Kidney glomerular epithelial cell (primary cell): Measurements from ENCODE around the gene MIOX.

Source experiments
- DNase-seq: peaks from one replicate; lab custom pipeline; 2025; lab: John Stamatoyannopoulos, UW

The MIOX gene

DNA sequence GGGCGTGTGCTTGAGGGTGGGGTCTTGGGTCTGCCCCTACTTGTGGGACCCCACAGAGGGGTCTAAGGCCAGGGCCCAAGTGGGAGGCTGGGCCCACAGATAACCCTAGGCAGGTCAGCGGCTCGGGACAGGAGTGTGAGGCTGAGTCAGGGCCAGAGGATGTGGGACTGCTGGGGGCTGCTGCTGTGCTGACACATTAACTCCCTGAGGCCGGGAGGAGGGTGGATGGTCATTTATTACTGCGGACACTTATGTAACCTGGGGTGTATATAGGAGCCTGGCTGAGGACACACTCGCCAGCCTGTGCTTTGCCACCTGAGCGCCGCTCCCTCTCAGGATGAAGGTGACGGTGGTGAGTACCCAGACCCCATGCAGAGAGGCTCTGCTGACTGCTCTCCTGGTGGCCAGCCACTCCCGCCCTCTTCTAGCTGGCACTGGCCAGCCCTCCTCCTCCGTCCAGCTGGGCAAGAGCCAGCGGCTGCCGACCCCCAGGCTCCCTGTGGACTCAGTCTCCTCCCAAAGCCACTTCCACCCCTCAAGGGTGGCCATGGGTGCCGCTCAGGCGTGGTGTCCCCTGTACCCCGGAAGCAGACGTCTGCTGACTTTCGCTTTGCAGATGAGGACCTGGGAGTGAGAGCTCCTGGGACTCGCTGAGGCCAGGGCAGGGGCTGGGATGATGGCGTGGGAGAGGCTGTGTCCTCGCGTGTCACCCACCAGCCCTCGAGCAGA lies at the start of gene MIOX:
MIOX (plus strand) TSS at position 299 of the 729 bp plus-strand sequence; CDS start at position 338, 39 bp downstream.
- DNase-seq, result peak; percentile 10

- no peak for DNase-seq
Observed at GRCh38 chr22:50437511-50438304, 49.0 kb upstream of the MIOX start.

DNA sequence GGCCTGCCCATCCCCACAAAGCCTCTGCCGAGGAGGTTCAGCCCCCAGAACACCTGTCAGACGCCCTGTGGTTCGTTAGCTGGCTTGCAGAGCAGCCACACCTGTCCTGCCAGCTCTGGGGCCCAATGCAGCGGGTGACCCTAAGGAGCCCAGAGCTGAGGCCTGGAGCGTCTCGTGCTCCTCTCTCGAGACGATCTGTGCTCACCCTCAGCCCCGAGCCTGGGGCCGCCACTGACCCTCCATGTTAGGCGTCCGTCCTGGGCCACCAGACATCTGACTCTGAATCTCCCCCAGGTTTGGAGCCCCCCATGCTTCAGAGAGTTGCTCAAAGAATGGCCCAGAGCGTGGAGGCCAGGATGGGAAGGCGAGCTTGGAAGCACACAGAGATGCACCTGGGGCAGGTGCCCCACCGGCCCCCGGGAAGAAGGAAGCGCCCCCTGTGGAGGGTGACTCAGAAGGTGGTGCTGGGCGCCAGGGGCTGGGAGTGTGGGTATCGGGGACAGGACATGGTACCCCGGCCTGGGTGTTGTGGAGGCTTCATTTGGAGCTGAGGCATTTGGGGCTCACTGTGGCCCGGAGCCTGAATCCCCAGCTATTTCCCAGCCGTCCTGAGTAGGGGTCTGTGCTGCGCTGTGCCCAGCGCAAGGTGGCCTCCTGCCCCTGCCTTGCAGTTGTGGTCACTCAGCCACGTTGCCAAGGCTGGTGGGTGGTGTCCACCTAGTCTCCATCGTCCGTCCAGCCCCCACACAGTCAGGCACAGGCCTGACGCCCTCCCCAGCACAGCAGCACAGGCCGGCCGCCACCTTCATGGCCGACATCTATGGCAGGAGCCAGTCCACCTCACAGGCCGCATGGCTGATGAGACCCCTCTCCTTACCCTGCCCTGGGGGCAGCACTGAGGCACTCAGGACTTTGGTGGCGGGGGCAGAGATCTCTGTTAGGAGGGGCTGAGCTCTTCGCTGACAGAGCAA lies 48.1 kb upstream of the MIOX start:
- no peak for DNase-seq

DNA sequence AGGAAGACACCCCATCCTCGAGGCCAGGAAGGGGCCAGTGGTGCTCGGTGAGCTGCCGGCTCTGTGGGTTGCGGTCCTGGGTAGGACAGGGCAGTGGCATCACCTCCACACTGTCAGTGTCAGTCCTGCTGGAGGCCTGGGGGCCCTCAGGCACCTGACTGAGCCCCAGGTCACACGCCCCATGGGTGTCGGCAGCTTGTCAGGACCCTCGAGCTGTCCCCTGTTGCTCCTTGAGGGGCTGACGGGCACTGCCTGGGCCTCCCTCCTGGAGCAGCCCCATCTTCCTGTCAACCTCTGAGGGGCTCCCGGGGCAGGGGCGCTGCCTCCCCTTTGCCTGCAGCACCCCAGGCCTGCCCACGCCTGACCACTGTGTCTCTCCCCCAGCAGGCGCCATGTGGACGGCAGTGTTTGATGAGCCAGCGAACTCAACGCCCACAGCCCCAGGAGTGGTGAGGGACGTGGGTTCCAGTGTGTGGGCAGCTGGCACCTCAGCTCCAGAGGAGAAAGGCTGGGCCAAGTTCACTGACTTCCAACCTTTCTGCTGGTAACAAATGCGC lies 47.3 kb upstream of the MIOX start:
- DNase-seq, result no peak

DNA sequence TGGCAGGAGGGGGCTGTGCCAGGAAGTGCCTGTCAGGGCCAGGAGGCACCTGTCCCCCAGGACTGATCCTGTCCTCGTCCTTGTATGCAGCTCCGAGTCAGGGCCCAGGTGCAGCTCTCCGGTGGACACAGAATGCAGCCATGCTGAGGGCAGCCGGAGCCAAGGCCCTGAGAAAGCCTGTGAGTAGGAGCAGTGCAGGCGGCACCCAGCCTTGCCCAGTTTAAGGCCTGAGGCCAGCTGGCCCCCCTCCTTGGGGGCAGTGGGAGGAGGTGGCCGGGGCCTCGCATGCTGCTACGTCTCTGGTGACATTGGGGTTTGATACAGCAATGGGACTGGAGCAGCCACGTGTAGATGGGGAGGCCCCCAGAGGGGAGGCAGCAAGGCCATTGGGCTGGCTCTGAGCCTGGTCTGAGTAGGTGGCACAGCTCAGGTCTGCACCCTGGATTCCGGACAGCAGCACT lies 46.8 kb upstream of the MIOX start:
- no peak for DNase-seq

DNA sequence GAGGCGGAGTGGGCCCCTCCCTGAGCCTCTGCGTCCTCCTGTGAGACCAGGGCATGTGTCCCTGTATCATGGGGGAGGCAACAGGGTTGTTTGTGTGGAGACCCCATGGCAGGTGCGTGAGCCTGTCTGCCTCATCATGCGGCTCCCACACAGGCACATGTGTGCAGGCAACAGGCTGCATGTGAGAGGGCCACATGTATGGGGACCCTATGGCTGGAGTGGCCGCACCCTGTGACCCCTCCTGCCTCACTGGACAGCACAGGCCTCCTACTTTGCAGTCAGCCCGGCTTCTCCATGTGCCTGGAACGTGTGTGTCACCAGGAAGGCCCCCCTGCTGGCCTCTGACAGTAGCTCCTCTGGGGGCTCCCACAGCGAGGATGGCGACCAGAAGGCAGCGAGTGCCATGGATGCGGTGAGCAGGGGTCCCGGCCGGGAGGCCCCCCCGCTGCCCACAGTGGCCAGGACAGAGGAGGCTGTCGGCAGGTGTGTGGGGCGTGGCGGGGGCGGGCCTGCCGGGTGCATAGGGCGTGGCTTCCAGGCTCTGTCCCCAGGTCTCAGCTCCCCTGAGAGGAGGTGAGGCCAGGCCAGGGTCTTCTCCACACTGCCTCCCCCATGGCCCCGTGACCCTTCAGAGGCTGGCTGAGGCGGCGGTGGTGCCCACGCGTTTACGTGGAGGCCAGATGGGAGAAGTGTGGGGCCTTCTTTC lies 46.0 kb upstream of the MIOX start:
- DNase-seq, result no peak

DNA sequence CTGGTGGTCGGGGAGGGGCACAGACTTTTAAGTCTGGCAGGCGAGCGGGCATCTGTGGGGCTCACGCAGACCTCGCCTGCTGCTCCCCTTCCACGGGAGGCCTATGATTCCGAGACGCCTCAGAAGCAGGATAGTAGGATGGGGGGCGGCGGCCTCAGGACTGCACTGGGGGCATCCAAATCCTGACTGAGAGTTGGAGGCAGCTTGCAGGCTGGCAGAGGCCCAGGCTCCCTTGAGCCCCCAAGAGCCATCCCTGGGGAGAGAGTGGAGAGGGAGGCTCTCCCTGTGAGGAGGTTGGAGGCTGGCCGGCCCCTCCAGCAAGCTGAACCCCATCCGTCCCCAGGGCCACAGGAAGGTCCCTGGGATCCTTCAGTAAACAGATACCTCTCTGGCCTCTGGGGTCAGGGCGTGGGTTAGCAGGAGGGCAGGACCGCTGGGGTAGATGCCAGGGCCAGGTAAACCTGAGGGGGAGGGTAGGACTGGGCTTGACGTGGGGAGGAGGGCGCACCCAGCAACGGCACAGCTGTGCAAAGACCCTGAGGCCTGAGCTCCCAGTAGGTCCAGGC lies 45.1 kb upstream of the MIOX start:
- DNase-seq, result no peak

DNA sequence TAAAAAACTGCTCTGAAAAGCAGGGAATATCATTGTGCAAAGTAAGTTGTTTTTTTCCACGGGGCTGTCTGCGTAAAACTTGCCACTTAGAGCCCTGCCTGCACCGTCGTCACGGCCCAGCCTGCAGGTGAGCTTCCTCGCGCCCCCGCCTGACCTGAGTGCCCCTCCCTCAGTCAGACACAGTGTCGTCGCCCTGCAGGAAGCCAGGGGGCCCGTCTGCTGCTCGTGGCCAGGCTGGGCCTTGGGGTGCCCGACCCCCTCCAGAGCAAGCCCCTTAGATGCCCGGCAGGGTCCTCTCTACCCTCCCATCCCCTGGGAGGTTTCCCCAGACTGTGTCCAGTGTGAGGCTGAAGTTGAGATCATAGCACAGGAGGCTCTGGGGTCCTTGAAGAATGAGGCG lies 43.5 kb upstream of the MIOX start:
- DNase-seq, result no peak

- no peak for DNase-seq
Observed at GRCh38 chr22:50443801-50444625, 42.6 kb upstream of the MIOX start.

- no peak for DNase-seq
Observed at GRCh38 chr22:50444663-50445062, 42.0 kb upstream of the MIOX start.

DNA sequence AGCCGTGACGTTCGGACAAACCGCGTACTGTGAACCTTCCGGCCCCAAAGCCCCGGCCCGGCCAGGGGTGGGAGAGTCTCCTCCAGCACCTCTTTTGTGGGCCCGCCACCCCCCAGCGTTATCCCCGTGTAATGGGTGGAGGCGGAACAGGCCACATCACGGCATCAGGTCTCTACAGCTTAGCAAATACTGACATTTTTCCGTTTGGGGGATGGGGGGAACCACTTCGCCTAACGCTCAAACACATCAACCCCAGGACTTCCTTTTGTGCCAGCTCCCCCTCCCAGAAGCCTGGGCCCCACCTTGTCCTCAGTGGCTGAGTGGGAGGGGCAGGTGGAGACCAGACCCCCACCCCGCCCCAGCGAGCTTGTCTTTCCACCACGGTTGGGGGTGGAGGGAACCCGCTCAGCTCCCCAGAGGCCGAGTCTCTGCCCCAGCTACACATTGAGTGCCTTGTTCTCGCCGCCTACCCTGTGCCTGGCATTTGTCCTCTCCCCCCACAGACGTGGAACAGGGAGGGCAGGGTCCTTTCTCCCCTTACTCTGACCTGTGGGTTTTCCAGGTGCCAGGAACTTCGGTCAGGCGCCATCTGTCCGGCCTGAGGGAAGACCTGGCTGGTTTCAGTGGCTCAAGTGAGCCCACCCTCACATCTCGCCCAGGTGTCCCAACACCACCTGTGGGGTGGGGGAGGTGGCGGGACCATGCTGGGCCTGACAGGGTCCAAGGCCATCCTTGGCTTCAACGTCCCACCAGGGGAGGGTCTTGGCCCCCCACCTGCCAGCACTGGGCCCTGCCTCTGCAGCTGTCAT lies 41.4 kb upstream of the MIOX start:
- no peak for DNase-seq

- no peak for DNase-seq
Observed at GRCh38 chr22:50445880-50446707, 40.6 kb upstream of the MIOX start.

- DNase-seq, result no peak
Observed at GRCh38 chr22:50446708-50447575, 39.7 kb upstream of the MIOX start.

- no peak for DNase-seq
Observed at GRCh38 chr22:50447576-50448551, 38.8 kb upstream of the MIOX start.

- DNase-seq, result no peak
Observed at GRCh38 chr22:50452649-50453048, 34.0 kb upstream of the MIOX start.

- no peak for DNase-seq
Observed at GRCh38 chr22:50454556-50455075, 32.0 kb upstream of the MIOX start.
